Activated T-helper 9 cell treated with anti-CD3 and anti-CD28 coated beads, Interleukin-2, amount 50 U/mL, for 16 hours (primary cell): ENCODE data around the gene FGF18.

Experiments
- DNase-seq: peaks from one replicate; pipeline ENCODE4 v3.0.0-alpha.2; 2020; ENCODE audit warnings: low read depth

Gene FGF18

DNA sequence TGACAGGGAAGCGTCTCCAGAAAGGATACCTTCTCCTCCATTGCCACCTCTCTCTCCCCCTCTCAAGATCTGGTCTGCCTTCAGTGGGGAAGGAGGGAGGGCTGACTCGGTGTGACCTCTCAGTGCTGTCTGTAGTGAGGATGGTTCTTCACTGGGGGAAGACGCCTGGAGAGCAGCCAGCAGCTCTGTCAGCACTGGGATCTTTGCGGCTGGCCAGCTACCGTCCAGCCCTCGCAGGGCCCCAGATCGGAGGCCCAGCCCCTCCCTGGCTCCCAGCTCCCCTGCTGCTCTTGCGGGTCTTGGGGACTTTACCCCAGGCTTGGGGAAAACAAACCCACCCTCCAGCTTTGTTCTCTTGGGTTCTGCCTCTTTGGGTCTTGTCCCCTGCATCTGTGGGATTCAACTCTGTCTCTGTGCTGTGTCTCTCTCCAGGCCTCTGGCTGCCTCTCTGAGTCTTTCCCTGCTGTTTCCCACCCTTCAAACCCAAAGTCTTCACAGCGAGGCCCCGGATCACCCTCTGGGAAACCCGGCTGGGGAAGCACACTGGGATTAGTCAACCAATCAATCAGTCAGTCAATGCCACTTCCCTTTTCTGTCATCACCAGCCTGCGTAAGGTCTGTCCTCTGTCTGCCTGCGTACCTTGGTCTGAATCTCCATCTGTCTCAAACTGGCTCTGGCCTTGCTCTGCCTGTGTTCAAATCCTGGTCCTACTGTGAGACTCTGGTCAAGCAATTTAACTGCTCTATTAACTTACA is 23.0 kb downstream of the FGF18 start:
- no peak for DNase-seq

- no peak for DNase-seq
Observed at GRCh38 chr5:171444582-171444981, 25.1 kb downstream of the FGF18 start.

GRCh38 chr5:171445644-171446516 is 26.4 kb downstream of the FGF18 start:
- DNase-seq = no peak

DNA sequence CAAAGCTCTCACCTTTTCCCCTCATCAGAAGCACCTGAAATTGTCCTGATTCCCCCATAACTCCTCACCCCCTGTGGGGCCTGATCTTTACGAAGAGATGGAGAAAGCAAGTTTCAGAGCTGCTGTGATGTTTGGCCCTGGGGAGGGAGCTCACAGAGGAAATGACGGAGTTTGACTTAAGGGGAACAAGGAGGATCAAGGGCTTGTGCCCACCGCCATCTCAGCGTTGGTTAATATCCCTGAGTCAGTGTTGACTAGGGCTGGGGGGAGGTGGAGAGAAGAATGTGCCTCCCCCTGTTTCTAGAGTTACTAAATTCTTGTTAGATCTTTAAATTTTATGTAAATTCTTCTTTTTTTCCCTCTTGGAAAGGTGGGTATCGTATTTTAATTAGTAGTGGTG is 27.8 kb downstream of the FGF18 start:
- DNase-seq = no peak

DNA sequence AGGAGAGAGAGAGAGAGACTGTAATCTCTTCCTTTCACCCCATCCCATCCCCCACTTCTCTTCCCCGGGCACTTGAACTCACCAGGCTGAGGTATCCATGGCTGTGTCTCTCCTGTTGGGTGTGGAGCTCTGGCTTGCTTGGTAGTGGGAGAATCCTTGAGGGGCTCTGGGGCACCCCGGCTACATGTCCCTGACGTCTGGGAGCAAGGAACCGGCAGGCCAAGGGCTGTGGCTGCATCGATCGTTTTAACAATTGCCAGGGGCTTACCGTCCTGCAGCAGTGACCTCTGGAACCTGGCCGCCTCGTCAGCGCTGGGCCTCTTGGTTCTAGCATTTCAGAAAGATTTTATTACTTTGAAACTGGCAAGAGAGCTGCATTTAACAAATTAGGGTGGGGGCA is 30.0 kb downstream of the FGF18 start:
- DNase-seq = no peak

GRCh38 chr5:171450423-171451331 is 31.2 kb downstream of the FGF18 start:
- DNase-seq = no peak

DNA sequence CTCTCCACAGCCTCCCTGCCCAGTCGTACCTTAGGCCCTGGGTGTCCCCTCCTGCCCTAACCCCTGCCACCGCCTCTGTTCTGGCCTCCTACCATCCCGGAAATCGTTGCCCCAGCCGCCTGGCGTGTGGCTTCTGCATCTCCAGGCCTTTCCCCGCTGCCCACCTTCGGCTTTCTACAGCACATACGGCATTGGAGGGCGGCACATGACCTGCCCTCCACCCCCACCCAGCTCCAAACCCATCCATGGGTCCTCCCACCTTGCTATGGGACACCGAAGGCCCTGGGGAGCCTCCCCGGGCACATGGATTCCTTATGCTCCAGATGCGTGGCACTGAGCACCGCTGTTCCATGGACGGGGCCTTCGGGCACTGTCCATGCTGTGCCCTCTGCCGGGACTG is 32.0 kb downstream of the FGF18 start:
- no peak for DNase-seq

DNA sequence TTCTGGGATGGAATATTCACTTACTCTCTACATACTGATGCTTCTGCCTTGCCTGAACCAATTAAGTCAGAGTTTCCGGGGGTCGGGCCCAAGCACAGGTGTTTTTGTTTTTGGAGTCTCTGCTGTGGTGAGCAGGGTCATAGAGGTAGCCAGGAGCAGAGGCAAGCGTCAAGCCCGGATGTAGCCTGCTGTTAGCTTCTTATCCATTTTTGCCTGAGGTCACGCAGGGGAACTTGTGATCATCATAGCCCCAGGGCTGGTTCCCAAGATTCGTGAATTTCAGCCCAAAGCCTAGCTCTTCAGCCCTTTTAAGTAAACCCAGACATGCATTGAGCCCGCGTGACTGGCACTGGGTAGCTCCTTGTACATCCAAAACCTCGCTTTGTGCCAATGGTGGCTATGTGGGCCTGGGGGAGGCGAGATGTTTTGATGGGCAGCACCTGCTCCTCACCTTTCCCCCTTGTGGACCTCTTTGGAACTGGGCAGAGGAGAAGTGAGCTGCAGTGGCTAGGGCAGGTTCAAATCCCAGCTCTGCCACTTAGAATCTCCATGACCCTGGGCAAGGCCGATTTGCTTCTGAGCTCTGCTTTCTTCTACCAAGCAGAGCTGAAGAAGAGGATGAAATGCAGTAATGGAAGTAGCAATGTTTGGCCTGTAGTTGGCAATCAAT is 33.7 kb downstream of the FGF18 start:
- DNase-seq = no peak

GRCh38 chr5:171453988-171454387 is 34.5 kb downstream of the FGF18 start:
- no peak for DNase-seq

DNA sequence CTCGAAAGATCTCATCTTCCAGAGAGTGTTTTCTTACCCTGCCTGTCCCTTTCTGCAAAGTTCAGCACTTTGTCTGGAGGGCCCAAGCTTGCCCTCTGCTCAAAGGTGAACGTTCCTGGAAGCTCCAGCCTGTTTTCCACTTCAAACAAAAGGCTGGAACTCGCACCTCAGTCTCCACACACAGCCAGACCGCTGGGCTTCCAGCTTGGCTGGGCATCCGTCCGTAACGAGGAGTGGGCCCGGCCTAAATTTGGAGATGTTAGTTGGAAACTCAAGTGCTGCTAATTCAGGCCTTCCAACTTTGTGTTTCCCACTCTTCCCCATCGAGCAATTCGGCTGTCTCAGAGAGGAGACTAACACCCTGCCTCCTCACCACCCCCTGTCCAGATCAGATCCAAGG is 35.1 kb downstream of the FGF18 start:
- no peak for DNase-seq

GRCh38 chr5:171455522-171455921 is 36.1 kb downstream of the FGF18 start:
- DNase-seq = no peak

GRCh38 chr5:171457208-171457981 is 37.9 kb downstream of the FGF18 start:
- no peak for DNase-seq

- no peak for DNase-seq
Observed at GRCh38 chr5:171459839-171460238, 40.4 kb downstream of the FGF18 start.

GRCh38 chr5:171462136-171462927 is 42.9 kb downstream of the FGF18 start:
- DNase-seq = no peak

- no peak for DNase-seq
Observed at GRCh38 chr5:171462928-171463861, 43.7 kb downstream of the FGF18 start.

DNA sequence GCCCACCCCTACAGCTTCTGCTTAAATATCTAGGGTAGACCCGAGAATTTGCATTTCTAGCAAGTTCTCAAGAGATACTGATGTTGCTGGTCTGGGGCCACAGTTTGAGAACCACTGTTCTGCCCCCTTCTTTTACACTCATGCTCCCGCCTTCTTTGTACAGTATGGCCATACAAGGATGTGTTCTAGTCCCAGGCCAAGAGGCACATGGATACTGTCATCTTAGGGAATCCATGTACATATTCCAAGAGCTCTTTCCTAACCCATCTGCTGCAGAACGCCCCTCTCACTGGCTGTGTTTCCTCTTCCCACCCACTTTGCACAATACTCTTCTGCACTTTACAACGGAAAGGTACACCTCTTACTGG is 44.4 kb downstream of the FGF18 start:
- DNase-seq = no peak

- DNase-seq = no peak
Observed at GRCh38 chr5:171464829-171465228, 45.4 kb downstream of the FGF18 start.

DNA sequence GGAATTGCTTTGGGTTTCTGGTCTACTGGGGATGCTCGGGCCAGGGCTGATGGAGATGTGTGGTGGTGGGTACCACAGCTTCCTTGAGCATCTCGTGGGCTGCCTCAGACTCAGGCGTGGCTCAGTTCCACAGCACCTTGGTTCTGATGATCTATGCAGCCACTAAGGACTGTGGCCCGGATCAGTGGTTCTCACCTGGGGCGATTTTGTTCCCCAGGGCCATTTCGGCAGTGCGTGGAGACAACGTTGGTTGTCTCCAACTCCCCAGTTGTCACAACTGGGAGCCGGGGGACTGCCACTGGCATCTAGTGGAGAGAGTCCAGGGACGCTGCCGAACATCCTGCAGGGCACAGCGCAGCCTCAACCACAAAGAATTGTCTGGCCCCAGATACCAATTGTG is 47.7 kb downstream of the FGF18 start:
- no peak for DNase-seq

DNA sequence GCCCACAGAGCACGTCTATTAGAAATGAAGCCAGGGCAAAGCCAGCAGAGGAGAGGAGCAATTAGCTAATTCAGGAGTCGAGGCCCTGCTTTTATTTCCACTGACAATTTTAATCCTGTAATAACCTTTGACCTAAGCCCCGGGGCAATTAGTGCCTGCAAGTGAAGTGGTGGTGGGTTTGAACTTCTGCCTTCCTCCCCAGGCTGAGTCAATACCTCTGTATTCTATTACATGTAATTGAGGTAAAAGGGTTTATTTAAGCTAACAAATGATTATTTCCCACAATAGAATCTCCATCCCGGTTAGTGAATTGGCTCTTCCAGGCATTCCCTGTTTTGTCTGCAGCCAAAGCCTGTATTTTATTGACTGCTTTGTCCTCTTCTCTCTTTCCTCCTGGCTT is 49.9 kb downstream of the FGF18 start:
- no peak for DNase-seq
